K562 (cell line): ENCODE measurements around the gene NOTCH1. TPM values are rescaled to one million over a fixed set of nuclear protein-coding genes. Genes with fewer than 3 reads are reported as not detected.
A peak's percentile ranks its signal among the peaks of the same experiment; 100 is the strongest.

ENCODE experiments used
- ATAC-seq: fragments of 200-7000 bp; cut with Tn5 transposase; 3 replicates; pipeline ENCODE4 v1.9.1; 2020; ENCODE audit warnings: moderate library complexity
- BruUV-seq: library from RNA; stranded (reverse); fragments of 400-500 nt; replicated peaks from 2 replicates; lab custom pipeline; 2021; lab: Mats Ljungman, UMichigan
- CTCF ChIA-PET: fragments of 300-600 bp; formaldehyde crosslinking; extraction: SDS; loops from one replicate; lab custom pipeline; 2021; ENCODE audit warnings: low intra/inter-chr PET ratio; lab: Yijun Ruan, JAX
- POLR2A ChIA-PET: fragments of 300-600, 350-650 bp; sonication (Branson Sonifier 250); formaldehyde crosslinking; extraction: SDS; loops from one replicate; lab custom pipeline; 2021; ENCODE audit warnings: antibody characterized with exemption, inconsistent platforms; lab: Yijun Ruan, JAX
- DNase-seq, 4 experiments: peaks; one replicate each; pipeline versions ENCODE4 v3.0.0 to v3.0.0-alpha.2; 2011 to 2018; ENCODE audit warnings: low spot score in 3 of 4, mixed read lengths in 3 of 4; ENCODE audit errors: extremely low read depth in 1 of 4
- FAIRE-seq: peaks from 2 replicates; lab custom pipeline; 2011; peaks lifted over from hg19 to GRCh38; lab: Jason Lieb, UNC
- H2AFZ ChIP-seq: 2 replicates; pipeline ENCODE4 v1.6.0; 2011; ENCODE audit warnings: low read depth, low read length, control low read depth, inconsistent platforms
- H3K27ac ChIP-seq: fragments of 200-600 bp; 3 replicates; pipeline ENCODE4 v1.8.0; 2011; ENCODE audit warnings: low read depth, mild to moderate bottlenecking, control low read depth, inconsistent platforms, low read length, moderate library complexity, mixed read lengths; ENCODE audit errors: extremely low read depth
- H3K27me3 ChIP-seq, 2 experiments: fragments of 300-600 bp in 1 of 2; 2 replicates in 1 of 2; 3 replicates in 1 of 2; pipeline versions ENCODE4 v1.6.0 to v1.8.0; 2011; ENCODE audit warnings: inconsistent platforms in 2 of 2, low read length in 2 of 2, mild to moderate bottlenecking in 1 of 2, mixed read lengths in 1 of 2, moderate library complexity in 1 of 2; ENCODE audit not compliant: control insufficient read depth in 2 of 2, insufficient read depth in 2 of 2
- H3K36me3 ChIP-seq: fragments of 300-600 bp; 3 replicates; pipeline ENCODE4 v1.8.0; 2011; ENCODE audit warnings: mild to moderate bottlenecking, low read length, inconsistent platforms; ENCODE audit not compliant: control insufficient read depth, insufficient read depth
- H3K4me1 ChIP-seq, 2 experiments: fragments of 200-600 bp in 1 of 2; replicated peaks in 1 of 2; 2 replicates in 1 of 2; 3 replicates in 1 of 2; pipeline versions ENCODE4 v1.5.1 to v1.8.0; 2011; ENCODE audit warnings: inconsistent platforms in 2 of 2, low read length in 2 of 2, mild to moderate bottlenecking in 1 of 2, mixed read lengths in 1 of 2, moderate library complexity in 1 of 2; ENCODE audit not compliant: control insufficient read depth in 2 of 2, insufficient read depth in 2 of 2
- H3K4me2 ChIP-seq: 2 replicates; pipeline ENCODE4 v1.6.1; 2011; ENCODE audit warnings: low read length, control low read depth, inconsistent platforms, mixed read lengths; ENCODE audit not compliant: insufficient read depth
- H3K4me3 ChIP-seq: fragments of 200-600 bp; sonication (generic), shearing (Covaris generic); 2 replicates; pipeline ENCODE4 v1.5.1; 2016; ENCODE audit warnings: control low read depth, inconsistent platforms
- H3K79me2 ChIP-seq: fragments of 200-600 bp; 3 replicates; pipeline ENCODE4 v1.8.0; 2011; ENCODE audit warnings: low read length, inconsistent platforms; ENCODE audit not compliant: control insufficient read depth, insufficient read depth
- H3K9ac ChIP-seq, 2 experiments: 2 replicates each; pipeline versions ENCODE4 v1.6.0 to v1.6.1; 2011; ENCODE audit warnings: low read depth in 2 of 2, low read length in 2 of 2, control low read depth in 1 of 2, inconsistent platforms in 1 of 2, mild to moderate bottlenecking in 1 of 2, mixed read lengths in 1 of 2; ENCODE audit not compliant: insufficient read depth in 1 of 2
- H3K9me1 ChIP-seq: one replicate; pipeline ENCODE4 v1.6.0; 2011; ENCODE audit warnings: inconsistent platforms, mild to moderate bottlenecking, low read length, moderate library complexity; ENCODE audit not compliant: control insufficient read depth, insufficient read depth
- H3K9me3 ChIP-seq: replicated peaks from 2 replicates; pipeline ENCODE4 v1.5.1; 2011; ENCODE audit warnings: low read depth, low read length, inconsistent platforms; ENCODE audit not compliant: control insufficient read depth, insufficient read depth
- H4K20me1 ChIP-seq: replicated peaks from 2 replicates; pipeline ENCODE4 v1.6.1; 2011; ENCODE audit warnings: low read length, inconsistent platforms, mixed read lengths; ENCODE audit not compliant: control insufficient read depth, insufficient read depth
- ZNF551 ChIP-seq: fragments of 250-450 bp; sonication (Bioruptor Pico); IDR thresholded peaks from 2 replicates; pipeline ENCODE4 v1.5.0; 2021; ENCODE audit warnings: mild to moderate bottlenecking, moderate library complexity
- WGBS: fragments of 100-300 bp; shearing (Covaris generic); methylation state at CpG from one replicate; pipeline ENCODE4 v1.1.6; 2016; ENCODE audit warnings: low coverage, mixed read lengths; ENCODE audit not compliant: insufficient coverage; ENCODE audit errors: missing lambda C conversion rate; 5-methylcytosine and 5-hydroxymethylcytosine counted together
- in situ Hi-C: fragments of 300-500 bp; cut with MboI; formaldehyde crosslinking; loops from 4 replicates; pipeline ENCODE4 v1.15.0; 2018; ENCODE audit warnings: inconsistent platforms, mixed read lengths
- intact Hi-C: fragments of 100-400 bp; cut with micrococcal nuclease; formaldehyde crosslinking; loops from 2 replicates; pipeline ENCODE4 v1.14.2; 2022
- polyA plus RNA-seq, 8 experiments: library from polyadenylated mRNA; depleted of rRNA in 4 of 8; stranded (reverse) in 5 of 8; unstranded in 3 of 8; fragments of >200 nt; fragmentation: Nextera tagmentation in 2 of 8; fragmentation: Illumina TruSeq in 1 of 8; extraction: Ambion mirVana in 2 of 8; extraction: Trizol in 1 of 8; gene quantifications; 2 replicates each; pipeline versions ENCODE4 v1.2.1 to v1.2.3, GENCODE V29; 2011 to 2014; ENCODE audit warnings: inconsistent platforms in 1 of 8, missing spikeins in 1 of 8
- total RNA-seq, 7 experiments: library from RNA; depleted of rRNA in 6 of 7; stranded (reverse); fragments of >200 nt in 6 of 7; fragmentation: Illumina TruSeq in 2 of 7; extraction: Trizol in 2 of 7; gene quantifications; 2 replicates each; pipeline versions ENCODE4 v1.2.1 to v1.2.3, GENCODE V29; 2011 to 2021; ENCODE audit warnings: low replicate concordance in 1 of 7
- TF ChIP-seq, protein P1 (sequence below): sonication (generic); formaldehyde crosslinking; IDR thresholded peaks from 2 replicates; pipeline ENCODE4 v1.8.1; 2023; ENCODE audit warnings: mild to moderate bottlenecking, missing genetic modification reagents

The NOTCH1 gene
- total and polyA plus RNA-seq, 9 of the 15 experiments (the other 6 are each of a cell fraction or from before 2014, with no cell fraction given), result 0.03 to 31.4 (median 2.3) TPM

DNA sequence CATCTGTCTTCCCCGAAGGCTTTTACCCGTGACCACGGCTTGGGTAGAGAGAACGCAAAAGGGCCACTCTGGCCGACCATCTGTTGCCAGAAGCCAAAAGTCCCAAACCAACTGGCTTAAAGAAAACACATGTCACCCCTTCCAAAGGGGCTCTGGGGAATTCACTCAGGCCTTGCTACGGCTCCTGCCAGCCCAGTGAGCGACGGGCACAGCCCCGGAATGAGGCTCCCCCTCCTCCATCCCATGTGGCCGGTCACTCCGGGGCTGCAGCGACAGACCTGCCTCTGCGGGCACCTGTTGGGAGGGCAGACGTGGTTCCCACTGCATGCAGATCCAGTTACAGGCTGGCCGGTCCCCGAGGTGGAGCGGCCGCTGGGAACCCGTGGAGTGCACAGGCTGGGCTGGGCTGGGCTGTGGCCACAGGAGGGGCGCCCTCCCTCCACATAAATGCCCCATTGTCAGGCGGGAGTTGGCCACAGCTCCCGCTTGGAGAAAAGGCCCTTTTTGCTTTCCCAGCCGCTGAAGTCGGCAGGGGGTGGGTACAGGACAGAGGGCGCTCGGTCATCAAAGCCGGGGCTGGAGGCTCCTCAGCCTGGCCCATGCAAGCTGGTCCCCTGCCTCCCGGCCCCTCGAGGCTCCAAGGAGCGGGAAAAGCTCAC is 19.9 kb downstream of the NOTCH1 start:
- no peak for FAIRE-seq
- Histone ChIP-seq H3K27me3 (no peaks in the 10 kb centered on the region), H3K9ac (no peak overlapping the region; a peak in 1 of 4 replicates), H3K36me3 (peaks cover 4% of the 10 kb centered on the region; the same call in 1 of the 3 replicates)
- TF ChIP-seq ZNF551 (CRISPR knock-in tag), result no peak
- TF ChIP-seq, protein P1, sequence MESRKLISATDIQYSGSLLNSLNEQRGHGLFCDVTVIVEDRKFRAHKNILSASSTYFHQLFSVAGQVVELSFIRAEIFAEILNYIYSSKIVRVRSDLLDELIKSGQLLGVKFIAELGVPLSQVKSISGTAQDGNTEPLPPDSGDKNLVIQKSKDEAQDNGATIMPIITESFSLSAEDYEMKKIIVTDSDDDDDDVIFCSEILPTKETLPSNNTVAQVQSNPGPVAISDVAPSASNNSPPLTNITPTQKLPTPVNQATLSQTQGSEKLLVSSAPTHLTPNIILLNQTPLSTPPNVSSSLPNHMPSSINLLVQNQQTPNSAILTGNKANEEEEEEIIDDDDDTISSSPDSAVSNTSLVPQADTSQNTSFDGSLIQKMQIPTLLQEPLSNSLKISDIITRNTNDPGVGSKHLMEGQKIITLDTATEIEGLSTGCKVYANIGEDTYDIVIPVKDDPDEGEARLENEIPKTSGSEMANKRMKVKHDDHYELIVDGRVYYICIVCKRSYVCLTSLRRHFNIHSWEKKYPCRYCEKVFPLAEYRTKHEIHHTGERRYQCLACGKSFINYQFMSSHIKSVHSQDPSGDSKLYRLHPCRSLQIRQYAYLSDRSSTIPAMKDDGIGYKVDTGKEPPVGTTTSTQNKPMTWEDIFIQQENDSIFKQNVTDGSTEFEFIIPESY, result 0 out of 2 replicates have a peak, but pooled peaks have one; percentile 41
- TF ChIP-seq, all 486 proteins: peak for 1
- no peaks in the 10 kb centered on the region for H3K9me3 ChIP-seq
- peaks cover 0 to 87% of the 10 kb centered on the region in 2 experiments; a peak in 3 of 5 replicates for H3K4me1 ChIP-seq
- no peak overlapping the region for H2AFZ ChIP-seq
- 0 out of 2 replicates have a peak, but pooled peaks cover 9% of the 10 kb centered on the region for H4K20me1 ChIP-seq
- intact Hi-C loops, result no loop called here
- ATAC-seq, result no peak
- H3K4me3 ChIP-seq, result no peak overlapping the region
- no peak for DNase-seq
- ChIA-PET POLR2A (interaction anchor here (0.6 kb wide), 2 partner anchors 13 to 38 kb away, joined by 3 to 4 read pairs; no protein-coding TSS in a partner anchor), CTCF (no interaction called here)
- no TSS peak for BruUV-seq
- in situ Hi-C loops, result no loop called here
- WGBS, result 79% methylated on average over 17 of the region's 30 CpGs
- no peak overlapping the region for H3K27ac ChIP-seq
- peaks cover 6% of the 10 kb centered on the region; the same call in 1 of the 3 replicates for H3K79me2 ChIP-seq
- H3K9me1 ChIP-seq, result no peaks in the 10 kb centered on the region
- no peak overlapping the region for H3K4me2 ChIP-seq
